Gastroesophageal sphincter (tissue), 3 donors: ENCODE measurements around the gene EML1.

Source experiments
- CTCF ChIP-seq, 4 experiments: fragments of 200-600 bp in 2 of 4; fragments of 450-650 bp in 2 of 4; sonication (generic) in 1 of 4; IDR thresholded peaks; one replicate each; pipeline ENCODE4 v1.5.1; 2017 to 2019; ENCODE audit warnings: antibody characterized with exemption in 4 of 4, mild to moderate bottlenecking in 2 of 4, moderate library complexity in 2 of 4
- EP300 ChIP-seq: sonication (generic); formaldehyde crosslinking; IDR thresholded peaks from one replicate; pipeline ENCODE4 v1.6.1; 2017; ENCODE audit warnings: antibody characterized with exemption, mild to moderate bottlenecking
- POLR2A ChIP-seq, 2 donors: fragments of 450-650 bp; IDR thresholded peaks; one replicate each; pipeline ENCODE4 v1.6.1; 2017; ENCODE audit warnings: antibody characterized with exemption in 2 of 2, mild to moderate bottlenecking in 2 of 2, moderate library complexity in 1 of 2
- POLR2AphosphoS5 ChIP-seq: sonication (generic); formaldehyde crosslinking; IDR thresholded peaks from one replicate; pipeline ENCODE4 v1.6.1; 2017; ENCODE audit warnings: antibody characterized with exemption

- TF ChIP-seq CTCF (IDR thresholded peaks at IDR 0.05) (no peak), POLR2AphosphoS5 (no peak), POLR2A (IDR thresholded peaks at IDR 0.05) (no peak), EP300 (no peak)
Measured at GRCh38 chr14:99753225-99754140, 39.7 kb upstream of the EML1 start.
